GM23338 (cell line): ENCODE measurements around the gene AP2M1.

Experiments used
- EZH2 ChIP-seq: fragments of 200-600 bp; sonication (generic); IDR thresholded peaks from one replicate; pipeline ENCODE4 v1.8.0; 2017; ENCODE audit warnings: antibody characterized with exemption, mild to moderate bottlenecking, low read depth; ENCODE audit not compliant: unreplicated experiment
- JUNB ChIP-seq: IDR thresholded peaks from one replicate; pipeline ENCODE4 v1.6.1; 2016; ENCODE audit warnings: antibody characterized with exemption; ENCODE audit not compliant: unreplicated experiment
- NANOG ChIP-seq: IDR thresholded peaks from 2 replicates; pipeline ENCODE4 v1.6.1; 2016; ENCODE audit warnings: antibody characterized with exemption, borderline replicate concordance
- POLR2AphosphoS5 ChIP-seq: IDR thresholded peaks from 2 replicates; pipeline ENCODE4 v1.6.1; 2016; ENCODE audit warnings: antibody characterized with exemption, low read depth
- ZNF114 ChIP-seq: fragments of 250-450 bp; sonication (Bioruptor Pico); IDR thresholded peaks from 2 replicates; pipeline ENCODE4 v1.5.0; 2020; ENCODE audit warnings: mild to moderate bottlenecking, moderate library complexity
- ZNF331 ChIP-seq: fragments of 250-450 bp; sonication (Bioruptor Pico); IDR thresholded peaks from 2 replicates; pipeline ENCODE4 v1.5.0; 2020; ENCODE audit warnings: low read depth, mild to moderate bottlenecking, moderate library complexity
- TF ChIP-seq, protein P1 (sequence below), 2 experiments: fragments of 200-600 bp in 1 of 2; sonication (generic) in 1 of 2; conservative IDR thresholded peaks; 2 replicates each; pipeline versions ENCODE4 v1.5.1 to v1.6.1; 2016 to 2017; ENCODE audit warnings: antibody characterized with exemption in 2 of 2, low read depth in 2 of 2, mild to moderate bottlenecking in 2 of 2, moderate library complexity in 1 of 2

DNA sequence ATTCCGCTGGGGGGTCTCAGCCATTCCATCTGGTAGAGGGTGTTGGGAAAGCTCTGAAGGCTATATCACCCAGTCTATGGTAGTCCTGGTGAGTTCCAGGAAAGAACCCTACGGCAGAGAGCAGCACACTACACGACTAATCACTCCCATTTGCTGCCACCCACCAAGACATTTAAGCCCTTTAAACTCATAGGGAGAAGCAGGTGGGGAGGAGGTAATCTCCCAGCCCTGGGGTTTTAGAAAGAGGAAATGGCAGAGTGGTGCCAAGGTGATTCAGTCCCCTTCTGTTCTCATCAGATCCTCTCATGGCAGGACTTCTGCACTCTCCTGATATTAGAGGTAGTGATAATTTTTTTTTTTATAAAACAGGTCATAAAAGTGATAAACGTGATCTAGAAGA lies 44.2 kb downstream of the AP2M1 start:
- TF ChIP-seq, protein P1, sequence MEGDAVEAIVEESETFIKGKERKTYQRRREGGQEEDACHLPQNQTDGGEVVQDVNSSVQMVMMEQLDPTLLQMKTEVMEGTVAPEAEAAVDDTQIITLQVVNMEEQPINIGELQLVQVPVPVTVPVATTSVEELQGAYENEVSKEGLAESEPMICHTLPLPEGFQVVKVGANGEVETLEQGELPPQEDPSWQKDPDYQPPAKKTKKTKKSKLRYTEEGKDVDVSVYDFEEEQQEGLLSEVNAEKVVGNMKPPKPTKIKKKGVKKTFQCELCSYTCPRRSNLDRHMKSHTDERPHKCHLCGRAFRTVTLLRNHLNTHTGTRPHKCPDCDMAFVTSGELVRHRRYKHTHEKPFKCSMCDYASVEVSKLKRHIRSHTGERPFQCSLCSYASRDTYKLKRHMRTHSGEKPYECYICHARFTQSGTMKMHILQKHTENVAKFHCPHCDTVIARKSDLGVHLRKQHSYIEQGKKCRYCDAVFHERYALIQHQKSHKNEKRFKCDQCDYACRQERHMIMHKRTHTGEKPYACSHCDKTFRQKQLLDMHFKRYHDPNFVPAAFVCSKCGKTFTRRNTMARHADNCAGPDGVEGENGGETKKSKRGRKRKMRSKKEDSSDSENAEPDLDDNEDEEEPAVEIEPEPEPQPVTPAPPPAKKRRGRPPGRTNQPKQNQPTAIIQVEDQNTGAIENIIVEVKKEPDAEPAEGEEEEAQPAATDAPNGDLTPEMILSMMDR (conservative IDR thresholded peaks at IDR 0.05; ENCODE audit: low read depth in 2 of 2) = no peak
- TF ChIP-seq EZH2 (no peak), ZNF331 (CRISPR knock-in tag) (no peak), POLR2AphosphoS5 (no peak), JUNB (no peak), ZNF114 (CRISPR knock-in tag) (no peak), NANOG (no peak)
